HG02610 (cell line): ENCODE results near the gene NRG3.

Experiments
- ATAC-seq: cut with Tn5 transposase; IDR thresholded peaks from one replicate; pipeline ENCODE4 v1.9.1; 2021; ENCODE audit warnings: mild to moderate bottlenecking, moderate library complexity; ENCODE audit not compliant: unreplicated experiment

The NRG3 gene

DNA sequence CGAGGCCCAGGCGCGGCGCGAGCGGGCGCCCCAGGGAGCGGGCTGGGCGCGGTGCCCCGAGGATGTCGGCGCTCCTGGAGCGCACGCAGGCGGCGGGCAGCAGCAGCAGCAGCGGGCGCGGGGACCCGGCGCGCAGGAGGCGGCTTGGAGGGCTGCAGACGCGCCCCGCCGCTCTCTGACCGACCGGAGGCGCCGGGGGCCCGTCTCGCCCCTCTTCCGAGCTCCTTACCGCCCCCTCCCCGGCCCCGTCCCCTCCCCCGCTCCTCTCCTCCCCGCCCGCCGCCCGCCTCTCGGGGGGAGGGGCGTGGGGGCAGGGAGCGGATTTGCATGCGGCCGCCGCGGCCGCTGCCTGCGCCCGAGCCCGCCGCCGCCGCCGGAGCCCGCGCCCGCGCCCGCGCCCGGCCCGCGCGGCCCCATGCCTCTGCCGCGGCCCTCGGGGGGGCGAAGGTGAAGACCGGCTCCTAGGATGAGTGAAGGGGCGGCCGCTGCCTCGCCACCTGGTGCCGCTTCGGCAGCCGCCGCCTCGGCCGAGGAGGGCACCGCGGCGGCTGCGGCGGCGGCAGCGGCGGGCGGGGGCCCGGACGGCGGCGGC is at the start of gene NRG3:
TSS of gene NRG3 (plus strand) at position 320 of the 592 bp plus-strand sequence.
- ATAC-seq = peak; percentile 26

GRCh38 chr10:81828251-81828650 is 46.7 kb upstream of the NRG3 start:
- ATAC-seq = no peak

DNA sequence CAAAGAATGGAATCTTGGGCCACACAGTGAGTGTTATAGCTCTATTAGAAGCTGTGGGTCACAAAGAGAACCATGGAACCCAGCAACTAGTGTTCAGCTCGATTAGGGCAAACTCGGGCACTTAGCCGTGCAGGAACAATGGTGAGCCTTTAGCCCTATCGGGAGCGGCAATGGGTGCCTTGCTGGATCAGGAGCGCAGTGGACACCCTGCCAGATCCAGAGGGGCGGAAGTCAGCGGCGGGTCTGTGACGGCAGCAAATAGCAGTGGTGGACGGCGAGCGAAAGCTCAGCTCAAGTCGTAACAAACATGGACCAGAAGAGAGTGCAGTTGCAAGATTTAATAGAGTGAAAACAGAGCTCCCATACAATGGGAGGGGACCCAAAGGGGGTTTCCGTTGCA is 43.9 kb upstream of the NRG3 start:
- ATAC-seq = no peak

GRCh38 chr10:81838950-81839349 is 36.0 kb upstream of the NRG3 start:
- no peak for ATAC-seq

DNA sequence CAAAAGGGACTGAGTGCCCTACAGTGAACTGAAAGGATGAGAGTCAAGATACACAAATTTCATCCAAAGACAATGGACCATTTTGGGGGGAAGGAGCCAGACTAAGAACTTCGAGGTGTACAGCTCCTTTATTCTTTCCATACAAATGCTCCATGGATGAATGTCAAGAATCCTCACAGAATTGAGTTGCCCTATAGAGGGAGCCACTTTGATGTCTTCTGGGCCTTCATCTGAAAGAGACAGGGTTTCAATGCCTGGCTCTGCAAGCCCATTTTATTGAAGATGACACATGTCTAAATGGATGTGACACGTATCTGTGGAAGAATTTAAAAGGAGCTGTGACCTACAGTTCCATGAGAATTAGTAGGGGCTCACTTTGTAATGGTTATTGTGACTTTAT is 32.0 kb upstream of the NRG3 start:
- ATAC-seq = no peak

GRCh38 chr10:81847675-81848074 is 27.3 kb upstream of the NRG3 start:
- ATAC-seq = no peak

DNA sequence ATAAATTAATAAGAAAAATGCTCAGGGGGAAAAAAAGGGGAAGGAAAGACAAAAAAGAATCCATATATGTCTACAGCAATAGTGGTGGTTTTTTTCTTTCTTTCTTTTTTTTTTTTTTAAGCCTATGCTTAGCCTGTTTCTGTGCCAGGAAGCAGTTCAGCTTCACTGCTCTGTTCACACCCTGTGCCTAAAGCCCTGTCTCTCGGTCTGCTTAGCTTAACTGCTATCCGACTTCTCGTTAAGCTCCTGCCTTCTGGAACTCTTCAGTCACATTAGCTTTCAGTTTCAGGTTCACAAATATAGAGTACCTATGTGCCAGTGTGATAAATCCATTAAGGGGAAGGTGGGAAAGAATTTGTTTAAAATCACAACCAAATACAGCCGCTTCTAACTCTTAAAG is 26.5 kb upstream of the NRG3 start:
- no peak for ATAC-seq

GRCh38 chr10:81848931-81849330 is 26.1 kb upstream of the NRG3 start:
- no peak for ATAC-seq

DNA sequence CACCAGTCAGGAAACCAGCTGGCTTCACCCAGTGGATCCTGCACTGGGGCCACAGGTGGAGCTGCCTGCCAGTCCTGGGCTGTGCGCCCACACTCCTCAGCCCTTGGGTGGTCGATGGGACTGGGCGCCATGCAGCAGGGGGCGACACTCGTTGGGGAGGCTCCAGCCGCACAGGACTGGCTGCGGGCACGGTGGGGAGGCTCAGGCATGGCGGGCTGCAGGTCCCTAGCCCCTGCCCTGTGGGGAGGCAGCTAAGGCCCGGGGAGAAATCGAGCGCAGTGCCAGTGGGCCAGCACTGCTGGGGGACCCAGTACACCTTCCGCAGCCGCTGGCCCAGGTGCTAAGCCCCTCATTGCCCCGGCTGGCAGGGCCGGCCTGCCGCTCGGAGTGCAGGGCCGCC is 12.4 kb upstream of the NRG3 start:
- ATAC-seq = no peak

DNA sequence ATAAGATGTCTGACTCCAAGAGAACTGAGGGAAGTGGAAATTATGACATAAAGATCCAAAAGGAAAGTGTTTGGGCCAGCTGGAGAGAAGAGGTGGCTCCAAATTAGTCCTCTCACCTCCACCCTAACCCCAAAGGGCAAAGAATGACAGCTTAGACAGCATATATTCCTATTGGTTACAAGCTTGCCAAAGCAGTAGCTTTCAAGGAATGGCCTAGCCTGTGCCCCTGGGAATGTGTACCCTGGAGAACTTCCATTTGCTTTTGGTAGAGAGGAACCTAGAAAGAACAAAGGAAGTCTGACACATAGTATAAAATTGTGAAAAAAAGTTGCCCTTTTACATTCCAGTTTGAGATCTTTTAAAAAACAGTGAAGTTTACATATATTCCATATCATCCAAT is 11.2 kb upstream of the NRG3 start:
- ATAC-seq = no peak

- no peak for ATAC-seq
Measured at GRCh38 chr10:81865581-81865980, 9.4 kb upstream of the NRG3 start.

DNA sequence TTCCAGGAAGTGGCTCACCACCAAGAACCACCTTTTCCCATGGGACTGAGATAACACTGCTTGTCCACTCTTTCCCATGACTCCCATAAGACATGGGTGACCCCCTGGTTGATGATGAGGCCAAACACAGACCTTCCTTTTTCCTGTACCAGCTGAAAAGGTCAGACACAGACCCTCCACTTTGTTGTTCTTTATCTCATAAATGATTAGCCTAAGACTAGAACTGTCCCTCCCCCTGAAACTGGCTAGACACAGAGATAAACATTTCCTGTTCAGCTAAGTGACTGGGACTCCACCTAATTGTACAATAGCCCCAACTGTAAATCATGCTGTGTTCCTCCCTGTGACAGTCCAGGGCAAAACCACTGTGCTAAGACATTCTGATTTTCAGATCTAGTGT is 8.2 kb upstream of the NRG3 start:
- peak; percentile 84 for ATAC-seq

DNA sequence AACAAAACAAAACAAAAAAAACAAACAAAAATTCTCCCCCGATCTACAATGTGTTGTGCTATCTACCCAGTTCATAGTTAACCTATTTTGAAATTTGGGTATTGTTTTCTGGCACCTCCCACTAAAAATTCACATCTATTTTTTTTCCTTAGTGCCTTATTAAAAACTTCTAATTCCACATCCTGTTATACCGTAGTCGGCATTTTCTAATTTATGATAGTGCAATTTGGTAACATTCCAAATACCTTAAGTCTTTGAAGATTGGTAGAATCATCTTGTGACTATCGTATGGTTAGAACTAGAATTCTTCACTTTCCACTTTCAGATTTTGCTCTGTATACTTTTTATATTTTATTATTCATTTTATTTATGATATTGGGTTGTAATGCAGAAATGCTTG is 4.5 kb upstream of the NRG3 start:
- no peak for ATAC-seq

- ATAC-seq = no peak
Measured at GRCh38 chr10:81871558-81871957, 3.4 kb upstream of the NRG3 start.

- ATAC-seq = no peak
Measured at GRCh38 chr10:81872206-81872862, 2.7 kb upstream of the NRG3 start.

- ATAC-seq = no peak
Measured at GRCh38 chr10:81873231-81873931, 1.6 kb upstream of the NRG3 start.

DNA sequence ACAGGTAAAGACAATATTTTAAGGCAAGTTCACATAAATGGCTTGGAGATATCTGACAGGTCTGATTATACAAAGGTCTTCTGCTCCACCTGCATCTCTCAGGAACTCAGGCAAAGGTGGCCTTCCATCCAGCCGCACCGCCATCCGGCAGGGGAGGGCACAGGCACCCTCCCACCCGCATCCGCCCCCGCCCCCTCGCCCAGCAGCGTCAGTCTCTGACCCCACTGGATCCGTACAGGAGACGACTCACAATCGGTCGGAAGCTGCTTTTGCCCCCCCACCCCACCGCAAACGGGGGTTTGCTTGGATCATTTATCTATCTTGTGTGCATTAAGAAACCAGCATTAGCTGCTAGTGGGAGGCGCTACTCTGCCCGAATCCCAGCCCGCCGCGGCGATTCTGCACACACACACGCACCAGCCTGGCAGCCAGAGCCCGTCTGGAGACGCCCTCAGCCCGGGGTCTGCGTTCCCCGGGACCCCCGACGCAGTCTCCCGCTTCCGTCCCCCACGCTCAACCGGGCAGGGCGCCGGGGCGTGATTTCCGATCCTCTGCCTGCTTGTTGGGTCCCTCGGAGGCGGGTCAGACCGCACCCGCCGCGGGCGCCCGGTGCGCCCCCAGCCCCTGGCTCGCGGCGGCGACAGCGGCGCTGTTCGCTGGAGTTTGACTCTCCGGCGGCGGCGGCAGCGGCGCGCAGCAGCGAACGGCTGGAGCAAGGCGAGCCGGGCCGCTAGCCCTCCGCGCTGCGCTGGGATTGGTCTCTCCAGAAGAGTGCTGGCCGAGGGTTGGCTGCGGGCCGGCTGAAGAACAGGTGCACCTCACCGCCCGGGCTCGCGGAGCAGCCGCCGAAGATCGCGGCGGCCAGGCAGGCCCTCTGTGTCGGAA is 820 bp upstream of the NRG3 start:
- ATAC-seq = peak; percentile 46

GRCh38 chr10:81875467-81876252 is 666 bp downstream of the NRG3 start:
- no peak for ATAC-seq

DNA sequence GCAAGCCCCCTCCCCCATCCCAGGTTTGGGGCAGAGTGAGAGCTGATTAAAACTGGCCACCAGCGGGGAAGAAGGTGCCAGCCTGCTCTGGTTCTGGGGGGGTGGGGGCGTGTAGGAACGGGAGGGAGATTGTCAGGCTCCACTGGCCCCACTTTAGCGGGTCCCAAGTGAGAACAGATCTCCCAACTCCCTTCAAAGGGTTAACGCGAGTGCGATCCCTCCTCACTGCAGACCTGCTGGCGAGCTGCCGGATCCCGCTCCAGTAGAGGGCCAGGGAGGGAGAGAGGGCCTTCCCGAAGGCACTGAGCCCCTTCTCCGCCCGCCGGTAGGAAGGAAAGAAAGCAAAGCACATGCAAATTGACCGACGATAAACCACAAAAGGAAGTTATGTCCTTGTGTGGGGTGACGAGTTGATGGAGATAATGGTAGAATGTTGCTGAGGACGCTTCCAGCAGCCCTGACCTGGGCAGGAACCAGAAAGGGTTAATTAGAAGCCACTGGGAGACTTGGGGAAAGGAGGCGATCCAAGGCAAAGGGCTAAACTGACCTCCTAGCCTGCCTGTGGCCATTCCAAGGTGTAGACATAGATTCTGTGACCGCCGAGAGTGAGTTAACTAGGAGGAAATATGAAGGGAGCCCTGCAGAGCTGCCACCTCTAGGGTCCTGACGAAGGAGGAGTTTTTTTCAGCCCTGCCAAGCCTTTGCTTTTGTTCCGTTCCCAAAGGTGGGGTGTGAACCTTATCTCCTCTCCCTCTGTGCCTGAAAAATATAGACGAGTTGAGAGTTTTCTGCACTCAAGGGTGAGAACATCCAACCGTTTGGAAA is 1.5 kb downstream of the NRG3 start:
- no peak for ATAC-seq

DNA sequence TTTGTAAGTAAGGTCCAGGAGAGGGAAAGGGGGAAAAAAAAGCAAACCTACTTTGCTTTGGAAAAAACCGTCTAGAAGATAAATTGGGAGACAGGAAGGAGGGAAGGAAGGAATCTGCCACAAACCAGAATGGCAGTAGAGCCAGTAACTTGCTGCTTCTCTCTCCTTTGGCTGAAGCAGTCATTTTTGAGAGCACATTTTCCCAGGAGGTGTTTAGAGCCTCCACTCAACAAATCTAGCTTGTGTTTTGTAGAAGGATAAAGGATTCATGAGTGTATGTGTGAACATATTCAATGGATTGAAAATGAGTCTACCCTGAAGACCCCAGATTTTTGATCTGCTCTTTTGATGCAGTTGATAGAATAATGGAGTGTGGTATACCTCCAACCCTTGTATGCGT is 2.6 kb downstream of the NRG3 start:
- no peak for ATAC-seq
